HG02642 (cell line): ENCODE results near the gene CCDC88C.
"Not testable (repeated sequence)": the region's sequence is repeated elsewhere in the genome, so short reads cannot be mapped to it uniquely, and the experiment has no call there.

Experiments used
- ATAC-seq: cut with Tn5 transposase; IDR thresholded peaks from one replicate; pipeline ENCODE4 v1.9.1; 2021; ENCODE audit warnings: mild to moderate bottlenecking; ENCODE audit not compliant: unreplicated experiment, poor library complexity

CCDC88C gene

GRCh38 chr14:91417983-91418386, 365 bp upstream of the CCDC88C start:
- peak; percentile 35 for ATAC-seq

DNA sequence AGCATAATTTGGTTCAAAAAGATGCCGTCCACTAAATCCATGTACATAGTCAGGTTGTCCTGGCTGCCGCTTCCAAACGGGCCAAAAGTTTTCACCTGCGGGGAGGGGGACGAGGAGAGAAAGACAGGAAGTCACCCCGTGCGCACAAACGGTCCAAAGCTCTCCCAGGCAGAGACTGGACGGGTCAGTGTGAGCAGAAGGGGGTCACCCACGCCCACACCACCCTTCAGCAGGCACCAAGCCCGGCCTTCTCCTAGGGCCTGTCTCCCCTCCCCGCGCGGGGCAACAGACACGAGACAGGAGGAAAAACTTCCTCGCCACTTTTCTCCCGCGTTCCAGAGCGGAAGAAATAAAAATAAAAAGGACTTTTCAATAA, 888 bp downstream of the CCDC88C start:
- ATAC-seq = no peak

DNA sequence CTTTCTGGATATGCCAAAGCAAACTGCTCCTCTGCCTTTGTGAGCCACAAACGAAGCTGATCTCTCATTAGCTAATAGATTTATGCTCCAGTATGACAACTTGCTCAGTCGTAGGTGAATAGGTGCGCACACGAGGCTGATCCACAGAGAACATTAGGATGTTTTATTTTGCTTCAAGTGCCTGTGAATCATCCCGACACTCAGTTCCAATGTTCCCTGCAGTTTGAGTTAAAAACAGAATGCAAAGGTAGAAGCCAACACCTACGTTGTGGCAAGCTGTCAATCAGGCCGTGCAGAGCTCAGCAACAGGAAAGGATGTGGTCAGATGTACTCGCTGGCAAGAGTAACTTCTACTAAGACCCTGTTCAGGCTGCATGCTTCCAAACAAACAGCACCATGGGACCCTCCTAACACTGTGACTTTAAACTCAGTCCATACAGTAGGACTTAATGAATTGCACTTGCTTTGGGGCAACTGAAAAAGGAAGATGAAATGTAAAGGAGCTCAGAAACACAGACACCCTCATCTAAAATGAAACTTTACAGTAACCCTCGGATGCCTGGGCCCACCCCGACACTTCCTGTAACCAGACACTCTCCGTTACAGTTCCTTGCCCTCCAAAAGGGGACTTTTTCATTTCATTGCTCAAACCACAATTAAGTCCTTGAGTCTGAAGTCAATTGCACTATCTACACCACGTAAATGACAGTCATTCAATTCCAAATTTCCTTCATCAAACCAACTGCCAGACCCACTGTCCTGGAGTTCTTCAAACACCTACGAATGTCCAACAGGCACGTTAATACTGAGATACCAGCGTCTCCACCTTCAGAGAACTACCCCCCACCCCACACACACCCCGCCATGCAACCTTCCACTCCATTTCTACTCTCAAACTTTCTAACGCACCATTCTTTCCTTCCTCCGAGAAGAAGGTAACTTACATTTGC, 1.6 kb downstream of the CCDC88C start:
- ATAC-seq = peak; percentile 54

- no peak for ATAC-seq
Observed at GRCh38 chr14:91414475-91414833, 3.2 kb downstream of the CCDC88C start.

DNA sequence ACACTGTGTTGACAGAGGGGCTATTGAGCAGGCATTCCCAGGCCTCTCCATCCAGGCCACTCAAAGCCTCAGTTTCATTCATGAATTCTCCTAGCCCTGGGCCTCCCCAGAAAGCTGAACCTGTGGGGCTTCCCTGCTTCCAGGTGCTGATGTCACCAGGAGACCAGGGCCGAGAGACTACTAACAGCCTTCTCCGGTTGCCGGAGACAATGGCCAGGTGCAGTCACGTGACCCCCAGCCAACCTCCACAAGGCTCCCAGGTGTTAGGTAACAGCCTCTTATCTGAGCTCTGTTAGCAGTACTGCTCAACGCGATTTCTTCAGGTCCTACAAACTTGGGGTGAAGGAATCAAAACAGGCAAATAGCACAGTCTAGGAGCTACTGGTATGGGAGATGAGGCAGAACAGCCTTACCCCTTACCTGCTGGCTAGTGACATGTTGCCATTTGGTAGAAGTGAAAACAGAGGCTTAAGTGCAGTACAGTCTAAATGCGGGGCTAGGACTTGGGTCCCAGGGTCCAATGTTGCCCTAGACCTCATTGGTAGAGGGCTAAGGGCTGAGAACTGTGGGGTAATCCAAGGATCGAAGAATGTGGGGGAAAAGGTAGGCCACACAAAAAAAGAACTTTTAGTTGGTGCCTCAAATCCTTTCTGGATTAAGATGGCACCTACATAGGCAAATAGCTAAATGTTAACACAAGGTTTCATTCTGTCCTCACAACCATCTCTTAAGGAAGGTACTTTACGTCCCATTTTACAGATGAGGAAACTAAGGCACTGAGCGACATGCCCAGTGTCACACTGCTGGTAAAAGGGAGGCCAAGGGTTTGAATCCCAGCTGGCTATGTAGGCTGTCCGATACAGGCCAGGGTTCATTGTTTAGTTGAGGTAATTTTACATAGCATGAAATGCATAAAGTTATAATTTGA, 3.8 kb downstream of the CCDC88C start:
- ATAC-seq = no peak

GRCh38 chr14:91412939-91413338, 4.7 kb downstream of the CCDC88C start:
- no peak for ATAC-seq

DNA sequence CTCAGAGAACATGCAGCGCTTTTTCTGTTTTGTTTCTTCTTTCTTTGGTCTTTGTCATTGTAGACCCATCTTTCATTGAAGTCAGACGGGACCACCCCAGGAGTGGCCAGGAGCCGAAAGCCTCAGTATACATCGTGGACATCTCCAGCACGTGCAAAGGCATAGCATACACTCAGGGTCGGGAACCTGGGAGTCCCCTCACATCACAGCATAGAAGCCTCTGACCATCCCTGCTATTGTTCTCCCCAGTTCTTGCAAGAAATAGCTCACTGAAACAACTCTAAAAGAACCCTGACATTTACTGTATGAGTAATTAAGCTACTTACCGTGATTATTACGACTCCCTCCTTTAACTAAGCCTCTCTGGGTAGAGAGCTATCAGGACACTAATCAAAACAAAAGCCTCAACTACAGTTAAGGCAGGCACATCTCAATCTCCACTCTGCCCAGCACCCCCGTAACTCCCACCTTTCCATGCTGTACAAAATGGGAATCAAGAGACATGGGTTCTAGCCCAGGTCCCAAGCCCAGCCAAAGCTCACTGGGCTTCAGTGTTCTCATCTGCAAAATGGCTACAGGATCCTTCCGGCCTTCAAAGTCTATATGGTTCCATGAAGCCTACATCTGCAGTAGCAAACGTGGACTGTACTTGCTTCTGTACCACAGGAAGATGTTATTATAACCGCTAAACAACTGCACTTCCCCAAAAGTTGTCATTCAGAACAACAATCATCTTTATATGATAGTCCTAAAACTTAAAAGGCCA, 6.7 kb downstream of the CCDC88C start:
- peak; percentile 29 for ATAC-seq

DNA sequence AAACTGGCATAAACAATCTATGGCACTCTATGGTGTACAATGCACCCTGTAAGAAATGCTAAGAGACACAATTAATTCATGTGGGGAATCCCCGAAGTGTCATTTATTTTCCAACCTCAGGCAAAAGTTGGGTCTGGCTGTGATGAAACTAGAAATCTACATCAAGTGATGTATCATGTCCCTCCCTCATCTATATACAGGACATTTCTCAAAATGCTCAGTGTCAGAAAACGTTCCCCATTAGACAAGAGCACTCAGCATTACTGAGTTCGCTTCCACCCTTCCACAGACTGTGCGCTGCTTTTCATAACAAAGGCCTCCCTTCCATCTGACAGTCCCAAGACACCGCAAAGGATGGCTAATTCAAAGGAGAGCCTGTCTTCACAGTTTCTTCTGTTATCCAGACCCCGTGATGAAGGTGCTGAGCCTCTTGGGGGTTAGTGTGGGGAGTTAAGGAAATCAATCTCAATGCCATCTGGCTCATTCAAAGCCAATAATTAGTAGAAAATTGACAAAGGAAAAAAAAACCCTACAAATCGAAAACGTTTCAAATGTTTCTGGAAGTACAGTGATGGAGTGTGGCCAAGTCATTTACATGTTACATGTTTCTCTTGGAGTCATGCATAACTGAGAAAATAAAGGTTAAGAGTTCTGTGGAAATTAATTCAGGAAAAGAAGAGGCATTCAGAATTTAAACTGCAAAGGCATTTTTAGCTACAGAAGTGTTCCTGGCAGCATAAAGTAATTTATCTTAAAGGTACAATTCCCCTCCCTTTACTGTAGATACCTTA, 7.5 kb downstream of the CCDC88C start:
- no peak for ATAC-seq

GRCh38 chr14:91409240-91409639, 8.4 kb downstream of the CCDC88C start:
- ATAC-seq = not testable (repeated sequence)

DNA sequence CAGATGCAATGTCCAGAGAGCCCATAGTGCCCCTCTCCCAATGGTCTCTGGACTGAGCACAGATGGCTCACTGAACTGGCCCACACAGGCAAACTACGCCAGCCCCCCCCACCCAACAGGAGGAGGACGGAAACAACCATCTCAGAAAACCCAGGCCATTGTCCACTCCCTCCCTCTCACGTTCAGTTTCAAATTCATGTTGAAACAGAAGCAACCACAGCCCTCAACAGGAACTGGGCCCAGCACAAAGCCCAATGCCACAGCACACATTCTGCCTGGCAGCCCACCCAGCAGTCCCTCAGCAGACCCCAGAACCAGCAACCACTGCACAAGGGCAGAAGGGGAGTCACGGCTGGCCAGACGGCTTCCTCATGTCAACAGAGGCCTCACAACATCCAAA, 10.6 kb downstream of the CCDC88C start:
- ATAC-seq = no peak

DNA sequence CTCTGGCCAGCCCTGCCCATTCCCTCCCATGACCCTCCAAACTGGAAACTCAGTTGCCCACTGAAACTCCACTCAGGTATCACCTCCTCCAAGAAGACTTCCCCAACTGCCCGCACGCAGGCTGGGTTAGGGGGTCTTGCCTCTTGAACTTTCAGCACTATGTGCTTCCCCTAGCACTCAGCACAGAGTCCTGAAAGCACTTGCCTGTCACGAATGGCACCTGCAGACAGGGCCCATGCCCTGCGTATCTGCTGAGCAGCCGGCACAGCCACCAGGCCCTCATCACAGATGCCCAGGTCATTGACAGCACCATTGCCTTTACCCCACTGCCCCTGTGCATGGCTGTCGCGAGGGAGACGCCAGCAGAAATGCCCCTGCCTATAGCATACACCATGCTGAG, 11.2 kb downstream of the CCDC88C start:
- no peak for ATAC-seq

GRCh38 chr14:91405724-91406435, 11.7 kb downstream of the CCDC88C start:
- ATAC-seq = no peak

- no peak for ATAC-seq
Observed at GRCh38 chr14:91405241-91405721, 12.3 kb downstream of the CCDC88C start.

DNA sequence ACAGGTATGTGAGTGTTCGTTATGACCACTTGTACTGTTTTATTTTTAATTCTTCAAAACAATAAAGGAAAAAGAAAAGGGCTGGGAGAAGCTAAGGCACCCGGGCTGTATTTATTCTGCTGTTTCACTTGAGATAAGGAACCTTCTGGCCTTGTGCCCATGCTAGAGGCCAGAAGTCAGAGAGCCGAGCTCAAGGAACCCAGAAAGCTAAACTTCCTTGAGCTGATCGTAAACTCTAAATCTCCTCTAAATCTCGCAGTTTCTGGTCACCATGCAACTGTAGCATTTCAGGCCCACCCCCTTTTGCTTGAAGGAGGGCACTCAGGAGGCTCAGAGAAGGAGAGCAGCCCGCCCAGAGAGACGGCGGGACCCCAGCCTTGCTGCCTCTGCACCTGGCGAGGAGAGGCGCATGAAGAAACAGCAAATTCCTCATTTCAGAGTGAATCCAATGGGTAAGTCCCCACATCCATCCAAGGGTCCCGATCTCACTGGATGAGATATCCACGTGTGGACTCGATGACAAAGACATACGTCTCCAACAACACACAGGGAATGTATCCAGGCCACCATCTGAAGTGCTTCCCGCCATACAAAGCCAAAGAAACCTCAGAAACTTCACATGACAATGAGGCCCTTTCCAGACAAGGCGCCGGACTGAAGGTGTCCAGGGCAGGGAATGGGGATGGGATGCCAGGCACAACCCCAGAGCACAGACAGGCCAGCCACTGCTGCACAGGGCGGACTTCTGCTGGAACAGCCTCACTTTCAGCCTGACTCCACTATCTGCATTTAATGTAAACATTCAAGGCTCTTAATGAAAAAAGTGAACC, 14.6 kb downstream of the CCDC88C start:
- ATAC-seq = no peak

- ATAC-seq = no peak
Observed at GRCh38 chr14:91402348-91402747, 15.3 kb downstream of the CCDC88C start.

- no peak for ATAC-seq
Observed at GRCh38 chr14:91401751-91402150, 15.9 kb downstream of the CCDC88C start.

DNA sequence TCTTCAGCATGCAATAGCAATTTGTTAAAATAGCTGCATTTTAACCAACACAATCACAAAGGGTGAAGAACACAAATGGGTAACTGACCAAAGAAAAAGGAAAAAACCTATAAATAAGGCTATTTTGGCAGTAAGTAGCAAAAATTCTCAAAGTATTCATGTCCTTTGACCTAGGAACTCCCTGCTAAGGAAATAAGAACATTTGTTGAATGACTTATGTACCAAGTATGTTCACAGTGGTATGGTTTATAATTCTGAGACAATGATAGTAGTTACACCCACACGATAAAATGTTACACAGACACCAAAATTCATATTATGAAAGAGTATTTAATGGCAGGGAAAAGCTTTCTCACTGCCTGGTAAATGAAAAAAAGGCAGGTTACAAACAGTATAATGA, 16.9 kb downstream of the CCDC88C start:
- ATAC-seq = no peak
